HepG2 (cell line): ENCODE data around the gene PSMB9. TPM values are rescaled to one million over a fixed set of nuclear protein-coding genes. Genes with fewer than 3 reads are reported as not detected.
A peak's percentile ranks its signal among the peaks of the same experiment; 100 is the strongest.

ENCODE experiments used
- ARNT2 ChIP-seq: sonication (generic); formaldehyde crosslinking; IDR thresholded peaks from 2 replicates; pipeline ENCODE4 v1.8.0; 2022; ENCODE audit warnings: mild to moderate bottlenecking, low read depth, missing genetic modification reagents, moderate library complexity
- CEBPG ChIP-seq: IDR thresholded peaks from 2 replicates; pipeline ENCODE4 v1.6.1; 2016
- FOSL2 ChIP-seq: sonication (generic); formaldehyde crosslinking; IDR thresholded peaks from 2 replicates; pipeline ENCODE4 v1.4.0; 2020; ENCODE audit warnings: missing genetic modification reagents
- GABPA ChIP-seq, 2 experiments: IDR thresholded peaks; 2 replicates each; pipeline ENCODE4 v1.6.1; 2011 to 2016; ENCODE audit warnings: low read depth in 2 of 2, low read length in 1 of 2, missing biosample characterization in 1 of 2, missing genetic modification characterization in 1 of 2
- JUND ChIP-seq: sonication (generic); formaldehyde crosslinking; IDR thresholded peaks from 2 replicates; pipeline ENCODE4 v1.8.0; 2022; ENCODE audit warnings: mild to moderate bottlenecking, missing genetic modification reagents
- MATR3 ChIP-seq: sonication (generic); formaldehyde crosslinking; IDR thresholded peaks from 2 replicates; pipeline ENCODE4 v1.4.0; 2020; ENCODE audit warnings: missing genetic modification reagents
- MLLT10 ChIP-seq: sonication (generic); formaldehyde crosslinking; IDR thresholded peaks from 2 replicates; pipeline ENCODE4 v1.4.0; 2020; ENCODE audit warnings: missing genetic modification reagents
- PRMT3 ChIP-seq: sonication (generic); formaldehyde crosslinking; IDR thresholded peaks from 2 replicates; pipeline ENCODE4 v1.8.1; 2022; ENCODE audit warnings: low read depth, mild to moderate bottlenecking, moderate library complexity, missing genetic modification reagents, borderline replicate concordance
- RAD21 ChIP-seq: fragments of 450-650 bp; formaldehyde crosslinking; IDR thresholded peaks from 2 replicates; pipeline ENCODE4 v1.5.0; 2020; ENCODE audit warnings: mild to moderate bottlenecking
- RFX3 ChIP-seq: IDR thresholded peaks from 2 replicates; pipeline ENCODE4 v1.6.1; 2016; ENCODE audit warnings: missing biosample characterization, missing genetic modification reagents
- TBX2 ChIP-seq: sonication (generic); formaldehyde crosslinking; IDR thresholded peaks from 2 replicates; pipeline ENCODE4 v1.5.0; 2020; ENCODE audit warnings: missing genetic modification reagents, mild to moderate bottlenecking, borderline replicate concordance
- TFE3 ChIP-seq: IDR thresholded peaks from 2 replicates; pipeline ENCODE4 v1.6.1; 2016
- THAP7 ChIP-seq: sonication (generic); formaldehyde crosslinking; IDR thresholded peaks from 2 replicates; pipeline ENCODE4 v1.8.1; 2023; ENCODE audit warnings: mild to moderate bottlenecking, missing genetic modification reagents
- YEATS2 ChIP-seq: sonication (generic); formaldehyde crosslinking; IDR thresholded peaks from 2 replicates; pipeline ENCODE4 v1.4.0; 2020; ENCODE audit warnings: missing genetic modification reagents, borderline replicate concordance
- ZC3H13 ChIP-seq: sonication (generic); formaldehyde crosslinking; IDR thresholded peaks from 2 replicates; pipeline ENCODE4 v1.8.1; 2023; ENCODE audit warnings: mild to moderate bottlenecking, missing genetic modification reagents, moderate library complexity
- ZEB1 ChIP-seq: IDR thresholded peaks from 2 replicates; pipeline ENCODE4 v1.6.1; 2012; ENCODE audit warnings: mild to moderate bottlenecking, low read depth, inconsistent platforms; ENCODE audit not compliant: insufficient replicate concordance
- ZNF224 ChIP-seq: sonication (generic); formaldehyde crosslinking; IDR thresholded peaks from 2 replicates; pipeline ENCODE4 v1.5.0; 2020; ENCODE audit warnings: mild to moderate bottlenecking, missing genetic modification reagents
- ZNF44 ChIP-seq: sonication (generic); formaldehyde crosslinking; IDR thresholded peaks from 2 replicates; pipeline ENCODE4 v1.5.1; 2020; ENCODE audit warnings: mild to moderate bottlenecking, missing genetic modification reagents
- ZNF530 ChIP-seq: sonication (generic); formaldehyde crosslinking; IDR thresholded peaks from 2 replicates; pipeline ENCODE4 v1.5.0; 2020; ENCODE audit warnings: low read depth, mild to moderate bottlenecking, missing genetic modification reagents
- ZNF816 ChIP-seq: sonication (generic); formaldehyde crosslinking; IDR thresholded peaks from 2 replicates; pipeline ENCODE4 v1.8.0; 2022; ENCODE audit warnings: missing genetic modification reagents, mild to moderate bottlenecking, borderline replicate concordance
- ZNF878 ChIP-seq: sonication (generic); formaldehyde crosslinking; IDR thresholded peaks from 2 replicates; pipeline ENCODE4 v1.8.1; 2023; ENCODE audit warnings: mild to moderate bottlenecking, missing genetic modification reagents, moderate library complexity
- polyA plus RNA-seq, 8 experiments: library from polyadenylated mRNA; depleted of rRNA in 3 of 8; stranded (reverse) in 7 of 8; unstranded in 1 of 8; fragments of >200 nt; fragmentation: Illumina TruSeq in 4 of 8; extraction: Trizol in 4 of 8; gene quantifications; 2 replicates each; pipeline versions ENCODE4 v1.2.1 to v1.2.3, GENCODE V29; 2011 to 2016; ENCODE audit warnings: low read depth in 4 of 8, missing spikeins in 1 of 8, mixed read lengths in 1 of 8; ENCODE audit not compliant: insufficient read depth in 1 of 8
- total RNA-seq, 5 experiments: library from RNA; depleted of rRNA; stranded (reverse); fragments of >200 nt; fragmentation: Illumina TruSeq; extraction: Trizol; gene quantifications; 2 replicates each; pipeline ENCODE4 v1.2.3, GENCODE V29; 2016; ENCODE audit warnings: low read depth in 1 of 5
- TF ChIP-seq, protein P1 (sequence below): sonication (generic); formaldehyde crosslinking; IDR thresholded peaks from 2 replicates; pipeline ENCODE4 v1.4.0; 2020; ENCODE audit warnings: missing genetic modification reagents, mild to moderate bottlenecking, borderline replicate concordance
- TF ChIP-seq, protein P2 (sequence below): conservative IDR thresholded peaks from 2 replicates; pipeline ENCODE4 v1.6.1; 2018; ENCODE audit warnings: missing genetic modification reagents
- TF ChIP-seq, protein P3 (sequence below): sonication (generic); formaldehyde crosslinking; IDR thresholded peaks from 2 replicates; pipeline ENCODE4 v1.5.0; 2020; ENCODE audit warnings: mild to moderate bottlenecking, missing genetic modification reagents, moderate library complexity

The PSMB9 gene
- total and polyA plus RNA-seq, 2 of the 13 experiments (the other 11 are each of a cell fraction or from before 2014, with no cell fraction given): 15.6 to 16.0 TPM

DNA sequence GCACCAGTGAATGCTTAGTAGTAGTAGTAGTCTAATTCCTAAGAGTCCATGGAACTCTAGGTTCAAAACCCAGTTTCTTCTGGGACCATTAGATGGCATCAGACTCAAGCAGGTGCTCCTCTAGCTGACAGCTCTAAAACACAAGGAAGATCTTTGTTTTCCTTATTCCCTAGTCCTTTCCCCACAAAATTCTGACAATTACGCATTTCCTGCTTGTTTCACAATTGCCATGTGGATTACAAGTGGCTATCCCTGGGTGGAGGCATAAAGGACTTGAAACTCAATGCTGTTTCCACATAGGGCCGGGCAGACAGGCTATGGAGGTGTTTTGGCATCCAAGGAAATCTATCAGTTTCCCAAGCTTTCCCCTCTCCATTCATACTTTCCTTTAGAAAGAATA is 28.0 kb upstream of the PSMB9 start (continued):
- TF ChIP-seq, protein P1, sequence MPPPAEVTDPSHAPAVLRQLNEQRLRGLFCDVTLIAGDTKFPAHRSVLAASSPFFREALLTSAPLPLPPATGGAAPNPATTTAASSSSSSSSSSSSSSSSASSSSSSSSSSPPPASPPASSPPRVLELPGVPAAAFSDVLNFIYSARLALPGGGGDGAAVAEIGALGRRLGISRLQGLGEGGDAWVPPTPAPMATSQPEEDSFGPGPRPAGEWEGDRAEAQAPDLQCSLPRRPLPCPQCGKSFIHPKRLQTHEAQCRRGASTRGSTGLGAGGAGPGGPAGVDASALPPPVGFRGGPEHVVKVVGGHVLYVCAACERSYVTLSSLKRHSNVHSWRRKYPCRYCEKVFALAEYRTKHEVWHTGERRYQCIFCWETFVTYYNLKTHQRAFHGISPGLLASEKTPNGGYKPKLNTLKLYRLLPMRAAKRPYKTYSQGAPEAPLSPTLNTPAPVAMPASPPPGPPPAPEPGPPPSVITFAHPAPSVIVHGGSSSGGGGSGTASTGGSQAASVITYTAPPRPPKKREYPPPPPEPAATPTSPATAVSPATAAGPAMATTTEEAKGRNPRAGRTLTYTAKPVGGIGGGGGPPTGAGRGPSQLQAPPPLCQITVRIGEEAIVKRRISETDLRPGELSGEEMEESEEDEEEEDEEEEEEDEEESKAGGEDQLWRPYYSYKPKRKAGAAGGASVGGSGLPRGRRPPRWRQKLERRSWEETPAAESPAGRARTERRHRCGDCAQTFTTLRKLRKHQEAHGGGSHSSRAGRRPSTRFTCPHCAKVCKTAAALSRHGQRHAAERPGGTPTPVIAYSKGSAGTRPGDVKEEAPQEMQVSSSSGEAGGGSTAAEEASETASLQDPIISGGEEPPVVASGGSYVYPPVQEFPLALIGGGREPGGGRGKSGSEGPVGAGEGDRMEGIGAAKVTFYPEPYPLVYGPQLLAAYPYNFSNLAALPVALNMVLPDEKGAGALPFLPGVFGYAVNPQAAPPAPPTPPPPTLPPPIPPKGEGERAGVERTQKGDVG (CRISPR knock-in tag): no peak
- TF ChIP-seq GABPA (IDR thresholded peaks at IDR 0.05; ENCODE audit: low read depth, low read length) (no peak), GABPA (CRISPR knock-in tag; IDR thresholded peaks at IDR 0.05; ENCODE audit: low read depth) (no peak), PRMT3 (CRISPR knock-in tag) (no peak), ZNF224 (CRISPR knock-in tag) (no peak), FOSL2 (no peak), TBX2 (CRISPR knock-in tag) (no peak), MLLT10 (CRISPR knock-in tag) (no peak), TFE3 (CRISPR knock-in tag) (no peak), ZNF816 (CRISPR knock-in tag) (no peak), YEATS2 (no peak), ZC3H13 (no peak), RAD21 (CRISPR knock-in tag) (peak; percentile 64), ZNF530 (CRISPR knock-in tag) (no peak), ZNF878 (CRISPR knock-in tag) (no peak), THAP7 (no peak), RFX3 (CRISPR knock-in tag) (no peak), MATR3 (CRISPR knock-in tag) (no peak), JUND (CRISPR knock-in tag) (no peak), ZEB1 (no peak), ZNF44 (no peak), ARNT2 (no peak), CEBPG (CRISPR knock-in tag) (0 out of 2 replicates have a peak, but pooled peaks have one; percentile 19)
- TF ChIP-seq, protein P2, sequence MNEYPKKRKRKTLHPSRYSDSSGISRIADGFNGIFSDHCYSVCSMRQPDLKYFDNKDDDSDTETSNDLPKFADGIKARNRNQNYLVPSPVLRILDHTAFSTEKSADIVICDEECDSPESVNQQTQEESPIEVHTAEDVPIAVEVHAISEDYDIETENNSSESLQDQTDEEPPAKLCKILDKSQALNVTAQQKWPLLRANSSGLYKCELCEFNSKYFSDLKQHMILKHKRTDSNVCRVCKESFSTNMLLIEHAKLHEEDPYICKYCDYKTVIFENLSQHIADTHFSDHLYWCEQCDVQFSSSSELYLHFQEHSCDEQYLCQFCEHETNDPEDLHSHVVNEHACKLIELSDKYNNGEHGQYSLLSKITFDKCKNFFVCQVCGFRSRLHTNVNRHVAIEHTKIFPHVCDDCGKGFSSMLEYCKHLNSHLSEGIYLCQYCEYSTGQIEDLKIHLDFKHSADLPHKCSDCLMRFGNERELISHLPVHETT (CRISPR knock-in tag): no peak
- TF ChIP-seq, protein P3, sequence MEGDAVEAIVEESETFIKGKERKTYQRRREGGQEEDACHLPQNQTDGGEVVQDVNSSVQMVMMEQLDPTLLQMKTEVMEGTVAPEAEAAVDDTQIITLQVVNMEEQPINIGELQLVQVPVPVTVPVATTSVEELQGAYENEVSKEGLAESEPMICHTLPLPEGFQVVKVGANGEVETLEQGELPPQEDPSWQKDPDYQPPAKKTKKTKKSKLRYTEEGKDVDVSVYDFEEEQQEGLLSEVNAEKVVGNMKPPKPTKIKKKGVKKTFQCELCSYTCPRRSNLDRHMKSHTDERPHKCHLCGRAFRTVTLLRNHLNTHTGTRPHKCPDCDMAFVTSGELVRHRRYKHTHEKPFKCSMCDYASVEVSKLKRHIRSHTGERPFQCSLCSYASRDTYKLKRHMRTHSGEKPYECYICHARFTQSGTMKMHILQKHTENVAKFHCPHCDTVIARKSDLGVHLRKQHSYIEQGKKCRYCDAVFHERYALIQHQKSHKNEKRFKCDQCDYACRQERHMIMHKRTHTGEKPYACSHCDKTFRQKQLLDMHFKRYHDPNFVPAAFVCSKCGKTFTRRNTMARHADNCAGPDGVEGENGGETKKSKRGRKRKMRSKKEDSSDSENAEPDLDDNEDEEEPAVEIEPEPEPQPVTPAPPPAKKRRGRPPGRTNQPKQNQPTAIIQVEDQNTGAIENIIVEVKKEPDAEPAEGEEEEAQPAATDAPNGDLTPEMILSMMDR (CRISPR knock-in tag): peak; percentile 76
